KMS-11 (cell line): ENCODE measurements around the gene PAAF1.

ENCODE experiments used
- H2AFZ ChIP-seq: fragments of 200-600 bp; sonication (generic); 2 replicates; pipeline ENCODE4 v1.6.1; 2016; ENCODE audit warnings: antibody characterized with exemption, mixed run types, low read depth
- H3K27ac ChIP-seq: fragments of 200-600 bp; sonication (generic); 2 replicates; pipeline ENCODE4 v1.6.1; 2016; ENCODE audit warnings: mild to moderate bottlenecking, mixed run types
- H3K27me3 ChIP-seq: fragments of 200-600 bp; sonication (generic); 2 replicates; pipeline ENCODE4 v1.6.1; 2017; ENCODE audit warnings: mild to moderate bottlenecking, low read depth, mixed run types, moderate library complexity; ENCODE audit not compliant: insufficient read depth
- H3K36me3 ChIP-seq: fragments of 200-600 bp; sonication (generic); 2 replicates; pipeline ENCODE4 v1.6.1; 2017; ENCODE audit warnings: mild to moderate bottlenecking, mixed run types; ENCODE audit not compliant: insufficient read depth
- H3K4me1 ChIP-seq: fragments of 200-600 bp; sonication (generic); 2 replicates; pipeline ENCODE4 v1.6.1; 2016; ENCODE audit warnings: mild to moderate bottlenecking, low read depth, mixed run types; ENCODE audit not compliant: poor library complexity, severe bottlenecking
- H3K4me2 ChIP-seq: fragments of 200-600 bp; sonication (generic); 2 replicates; pipeline ENCODE4 v1.7.0; 2016; ENCODE audit warnings: mild to moderate bottlenecking, mixed run types
- H3K4me3 ChIP-seq: fragments of 200-600 bp; sonication (generic); IDR thresholded peaks from 2 replicates; pipeline ENCODE4 v1.6.1; 2017; ENCODE audit warnings: low read depth, low read length, mixed read lengths; ENCODE audit not compliant: insufficient read depth
- H3K79me2 ChIP-seq: fragments of 200-600 bp; sonication (generic); 2 replicates; pipeline ENCODE4 v1.6.1; 2016; ENCODE audit warnings: low read depth, mixed run types; ENCODE audit not compliant: insufficient read depth
- H3K9ac ChIP-seq: fragments of 200-600 bp; sonication (generic); 2 replicates; pipeline ENCODE4 v1.6.1; 2016; ENCODE audit warnings: mild to moderate bottlenecking, mixed run types
- H4K20me1 ChIP-seq: fragments of 200-600 bp; sonication (generic); 2 replicates; pipeline ENCODE4 v1.6.1; 2016; ENCODE audit warnings: mild to moderate bottlenecking, mixed run types; ENCODE audit not compliant: insufficient read depth
- TF ChIP-seq, protein P1 (sequence below): fragments of 200-600 bp; sonication (generic); conservative IDR thresholded peaks from 2 replicates; pipeline ENCODE4 v1.6.1; 2017; ENCODE audit warnings: low read depth, mild to moderate bottlenecking, antibody characterized with exemption, low read length, moderate library complexity, mixed read lengths

Gene PAAF1

GRCh38 chr11:73876424-73877310 is at the start of gene PAAF1, which contains the start of gene COA4:
PAAF1 (plus strand) TSS chr11:73876999; CDS start chr11:73877022, 23 bp downstream.
COA4 (minus strand) TSS chr11:73876846; CDS start chr11:73873378, 3,468 bp downstream.
- H3K27me3 ChIP-seq, result no peaks in the 10 kb centered on the region
- peak within 1 kb of the TSS; percentile 77 for H3K4me2 ChIP-seq
- TF ChIP-seq, protein P1, sequence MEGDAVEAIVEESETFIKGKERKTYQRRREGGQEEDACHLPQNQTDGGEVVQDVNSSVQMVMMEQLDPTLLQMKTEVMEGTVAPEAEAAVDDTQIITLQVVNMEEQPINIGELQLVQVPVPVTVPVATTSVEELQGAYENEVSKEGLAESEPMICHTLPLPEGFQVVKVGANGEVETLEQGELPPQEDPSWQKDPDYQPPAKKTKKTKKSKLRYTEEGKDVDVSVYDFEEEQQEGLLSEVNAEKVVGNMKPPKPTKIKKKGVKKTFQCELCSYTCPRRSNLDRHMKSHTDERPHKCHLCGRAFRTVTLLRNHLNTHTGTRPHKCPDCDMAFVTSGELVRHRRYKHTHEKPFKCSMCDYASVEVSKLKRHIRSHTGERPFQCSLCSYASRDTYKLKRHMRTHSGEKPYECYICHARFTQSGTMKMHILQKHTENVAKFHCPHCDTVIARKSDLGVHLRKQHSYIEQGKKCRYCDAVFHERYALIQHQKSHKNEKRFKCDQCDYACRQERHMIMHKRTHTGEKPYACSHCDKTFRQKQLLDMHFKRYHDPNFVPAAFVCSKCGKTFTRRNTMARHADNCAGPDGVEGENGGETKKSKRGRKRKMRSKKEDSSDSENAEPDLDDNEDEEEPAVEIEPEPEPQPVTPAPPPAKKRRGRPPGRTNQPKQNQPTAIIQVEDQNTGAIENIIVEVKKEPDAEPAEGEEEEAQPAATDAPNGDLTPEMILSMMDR, result no peak
- H4K20me1 ChIP-seq, result no peaks in the 10 kb centered on the region
- H3K79me2 ChIP-seq, result peaks cover 44% of the 10 kb centered on the region
- H3K9ac ChIP-seq, result peak within 1 kb of the TSS; percentile 96
- peak within 1 kb of the TSS; percentile 77 for H2AFZ ChIP-seq
- no peaks in the 10 kb centered on the region for H3K36me3 ChIP-seq
- peak within 1 kb of the TSS; percentile 53 for H3K4me3 ChIP-seq
- peak within 1 kb of the TSS; percentile 95 for H3K27ac ChIP-seq
- peaks cover 21% of the 10 kb centered on the region for H3K4me1 ChIP-seq

GRCh38 chr11:73830261-73830660 is 46.5 kb upstream of the PAAF1 start:
- Histone ChIP-seq H3K27ac (no peak overlapping the region), H3K4me1 (no peaks in the 10 kb centered on the region), H4K20me1 (no peaks in the 10 kb centered on the region), H3K79me2 (no peaks in the 10 kb centered on the region), H3K4me2 (no peak overlapping the region), H2AFZ (no peak overlapping the region), H3K27me3 (no peaks in the 10 kb centered on the region), H3K4me3 (no peak overlapping the region), H3K9ac (no peak overlapping the region), H3K36me3 (no peaks in the 10 kb centered on the region)
- TF ChIP-seq, protein P1, result no peak

DNA sequence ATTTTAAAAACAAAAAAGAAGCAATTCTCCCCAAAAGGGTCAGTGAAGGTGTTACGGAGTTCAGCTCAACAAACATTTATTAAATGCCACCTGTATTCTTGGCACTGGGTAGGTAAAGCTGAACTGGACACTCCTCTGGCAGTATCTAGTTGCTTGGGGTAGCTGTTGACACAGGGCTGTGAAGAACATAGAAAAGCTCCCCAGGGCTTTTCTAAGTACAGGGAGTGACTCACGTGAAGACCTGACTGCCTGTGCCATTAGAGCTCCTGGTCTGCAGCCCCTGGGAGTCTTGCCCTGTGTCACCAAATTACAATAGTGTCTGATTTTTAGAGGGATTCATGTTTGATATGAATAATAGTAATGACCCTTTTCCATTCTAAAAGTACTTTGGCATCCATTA is 43.7 kb upstream of the PAAF1 start:
- H3K36me3 ChIP-seq, result no peaks in the 10 kb centered on the region
- no peaks in the 10 kb centered on the region for H4K20me1 ChIP-seq
- no peaks in the 10 kb centered on the region for H3K27me3 ChIP-seq
- no peak overlapping the region for H3K27ac ChIP-seq
- no peaks in the 10 kb centered on the region for H3K4me1 ChIP-seq
- TF ChIP-seq, protein P1, result no peak
- H3K79me2 ChIP-seq, result no peaks in the 10 kb centered on the region
- H3K4me3 ChIP-seq, result no peak overlapping the region
- no peak overlapping the region for H3K4me2 ChIP-seq
- no peak overlapping the region for H3K9ac ChIP-seq
- H2AFZ ChIP-seq, result no peak overlapping the region

- Histone ChIP-seq H3K4me2 (no peak overlapping the region), H3K27ac (no peak overlapping the region), H2AFZ (no peak overlapping the region), H3K27me3 (no peaks in the 10 kb centered on the region), H3K4me1 (no peaks in the 10 kb centered on the region), H4K20me1 (no peaks in the 10 kb centered on the region), H3K36me3 (no peaks in the 10 kb centered on the region), H3K79me2 (no peaks in the 10 kb centered on the region), H3K4me3 (no peak overlapping the region), H3K9ac (no peak overlapping the region)
- TF ChIP-seq, protein P1, result no peak
Observed at GRCh38 chr11:73838443-73839122, 38.2 kb upstream of the PAAF1 start.
